GM19372 (cell line): ENCODE measurements around the gene PPT2.
"Not testable (repeated sequence)": the region's sequence is repeated elsewhere in the genome, so short reads cannot be mapped to it uniquely, and the experiment has no call there.

Experiments used
- ATAC-seq: cut with Tn5 transposase; IDR thresholded peaks from one replicate; pipeline ENCODE4 v1.9.1; 2021; ENCODE audit warnings: mild to moderate bottlenecking, low read depth, moderate library complexity; ENCODE audit not compliant: unreplicated experiment

The PPT2 gene

DNA sequence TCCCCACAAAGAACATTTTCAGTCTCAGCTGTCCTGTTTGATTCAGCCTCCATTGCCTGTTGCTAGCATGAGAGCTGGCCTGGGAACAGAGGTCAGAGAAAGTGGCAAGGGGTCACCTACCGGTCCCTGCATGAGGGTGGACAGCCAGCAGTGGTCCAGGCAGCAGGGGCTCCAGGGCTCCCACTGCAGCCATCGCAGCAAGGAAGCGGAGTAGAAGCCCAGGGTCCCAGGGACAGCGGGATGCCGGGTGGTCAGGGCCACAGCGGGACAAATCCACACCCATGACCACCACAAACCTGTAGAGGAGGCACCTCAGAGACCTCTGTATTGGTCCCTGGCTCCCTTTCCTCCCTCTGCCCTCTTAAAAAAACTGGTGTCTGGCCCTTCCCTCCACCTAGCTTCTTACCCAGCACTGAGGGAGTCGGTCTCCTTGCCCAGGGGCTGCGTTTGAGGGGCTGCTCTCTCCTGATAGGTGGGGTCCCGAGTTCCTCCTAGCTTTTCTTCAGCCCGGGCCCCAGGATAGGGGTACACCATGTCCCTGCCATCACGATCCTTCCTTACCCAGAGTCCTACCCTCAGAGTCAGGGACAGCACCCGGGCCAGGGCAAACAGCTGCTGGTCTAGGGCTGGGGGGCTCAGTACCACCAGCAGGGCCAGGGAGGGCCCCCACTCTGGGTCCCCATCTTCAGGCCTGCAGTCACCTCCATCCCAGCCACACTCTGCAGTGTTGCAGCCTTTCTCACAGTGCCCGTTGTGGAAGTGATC is 47.0 kb downstream of the PPT2 start:
- no peak for ATAC-seq

DNA sequence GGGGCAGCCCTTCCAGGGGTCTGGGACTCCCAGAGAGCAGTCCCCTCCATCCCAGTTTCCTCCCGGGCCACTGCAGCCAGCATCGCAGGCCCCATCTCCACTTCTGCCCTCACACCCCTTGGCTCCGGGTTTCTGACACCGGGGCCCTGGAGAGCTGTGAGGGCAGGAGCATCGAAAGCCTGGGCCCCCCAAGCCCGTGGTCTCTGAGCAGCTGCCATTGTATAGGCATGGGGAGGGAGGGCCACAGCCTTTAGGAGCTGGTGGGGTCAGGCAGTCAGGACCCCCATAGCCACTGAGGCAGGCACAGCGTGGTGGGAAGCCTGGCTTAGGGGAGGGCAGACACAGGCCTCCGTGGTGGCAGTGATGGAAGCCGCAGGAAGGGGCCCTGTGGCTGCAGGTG is 48.2 kb downstream of the PPT2 start:
- ATAC-seq, result no peak

DNA sequence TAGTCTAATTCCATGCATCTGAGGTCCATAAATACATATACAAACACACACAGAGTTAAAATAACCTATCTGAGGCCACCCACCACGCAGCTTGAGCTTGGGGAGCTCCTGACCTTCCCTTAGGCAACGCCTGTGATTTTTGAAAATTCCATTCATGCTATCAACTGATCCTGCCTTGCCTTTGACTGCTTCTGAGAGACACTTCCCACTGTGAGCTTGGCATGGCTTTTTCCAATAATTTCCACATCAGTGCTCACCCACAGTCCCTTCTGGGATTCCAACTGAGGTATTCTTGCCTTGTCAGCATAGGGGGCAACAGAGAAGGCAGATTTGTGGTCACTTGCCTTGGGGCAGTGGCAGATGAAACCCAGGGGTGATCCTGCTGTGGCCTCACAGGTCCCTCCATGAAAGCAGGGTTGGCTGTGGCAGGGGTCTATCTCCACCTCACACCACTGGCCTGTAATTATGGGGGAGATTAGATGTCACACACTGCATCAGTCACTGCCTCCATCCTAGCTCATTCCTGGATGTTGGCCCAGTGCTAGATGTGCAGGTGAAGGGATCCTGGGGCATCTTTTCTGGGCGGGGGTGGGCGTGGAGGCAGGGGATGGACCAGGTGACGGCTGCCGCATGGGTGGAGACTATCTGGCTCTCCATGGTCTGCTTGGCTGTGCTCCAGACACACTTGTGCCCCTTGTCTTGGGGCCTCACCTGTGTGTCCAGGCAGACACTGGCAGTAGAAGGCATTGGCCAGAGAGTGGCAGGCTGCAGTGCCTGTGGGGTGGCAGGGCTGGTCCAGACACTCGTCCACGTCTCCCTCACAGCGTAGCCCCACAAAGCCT is 49.7 kb downstream of the PPT2 start:
- no peak for ATAC-seq

DNA sequence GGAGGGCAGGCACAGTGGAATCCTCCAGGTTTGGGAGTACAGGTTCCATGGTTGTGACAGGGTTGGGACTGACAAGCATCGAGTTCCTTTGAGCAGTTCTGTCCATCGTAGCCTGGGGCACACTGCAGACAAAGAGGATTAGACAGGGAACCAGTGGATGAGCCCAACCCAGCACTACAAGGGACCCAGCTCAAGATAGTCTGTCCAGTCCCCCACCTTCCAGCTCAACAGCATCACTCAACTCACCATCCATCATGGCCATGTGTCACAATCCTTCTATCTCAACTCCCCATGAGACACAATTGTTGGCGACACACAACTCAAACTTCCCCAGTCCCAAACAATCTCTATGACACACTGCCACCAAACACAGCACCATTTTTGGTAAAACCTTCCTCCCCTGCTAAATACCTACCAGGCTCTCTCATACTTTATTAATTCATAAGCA is 50.4 kb downstream of the PPT2 start:
- ATAC-seq, result no peak

DNA sequence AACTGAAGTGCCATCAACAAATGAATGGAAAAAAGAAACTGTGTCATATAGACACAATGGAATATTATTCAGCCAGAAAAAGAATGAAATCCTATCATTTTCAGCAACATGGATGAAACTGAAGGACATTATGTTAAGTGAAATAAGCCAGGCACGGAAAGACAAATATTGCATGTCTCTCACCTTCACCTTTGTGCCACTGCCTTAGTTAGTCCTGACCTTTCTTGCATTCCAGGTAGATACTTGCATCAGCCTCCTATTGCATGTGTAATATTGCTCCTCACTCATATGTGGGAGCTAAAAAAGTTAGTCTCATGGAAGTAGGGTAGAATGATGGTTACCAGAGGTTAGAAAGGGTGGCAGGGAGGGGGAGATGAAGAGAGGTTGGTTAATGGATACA is 55.1 kb downstream of the PPT2 start:
- no peak for ATAC-seq

DNA sequence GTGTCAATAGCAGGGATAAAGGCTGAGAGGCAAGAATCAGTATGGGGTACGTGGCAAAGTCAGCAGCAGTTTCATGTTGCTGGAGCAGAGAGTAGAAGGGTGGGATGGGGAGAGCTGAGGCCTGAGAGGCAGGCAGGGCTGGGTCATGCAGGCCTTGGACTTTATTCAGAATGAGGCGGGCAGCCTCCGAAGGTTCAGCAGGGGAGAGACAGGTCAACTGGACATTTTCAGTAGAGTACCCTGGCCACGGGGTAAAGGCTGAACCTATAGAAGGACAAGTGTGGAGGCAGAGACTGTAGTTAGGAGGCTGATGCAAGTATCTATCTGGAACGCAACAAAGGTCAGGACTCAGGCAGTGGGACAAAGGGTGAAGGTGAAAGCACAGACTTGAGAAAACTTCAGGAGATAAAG is 56.3 kb downstream of the PPT2 start:
- no peak for ATAC-seq

DNA sequence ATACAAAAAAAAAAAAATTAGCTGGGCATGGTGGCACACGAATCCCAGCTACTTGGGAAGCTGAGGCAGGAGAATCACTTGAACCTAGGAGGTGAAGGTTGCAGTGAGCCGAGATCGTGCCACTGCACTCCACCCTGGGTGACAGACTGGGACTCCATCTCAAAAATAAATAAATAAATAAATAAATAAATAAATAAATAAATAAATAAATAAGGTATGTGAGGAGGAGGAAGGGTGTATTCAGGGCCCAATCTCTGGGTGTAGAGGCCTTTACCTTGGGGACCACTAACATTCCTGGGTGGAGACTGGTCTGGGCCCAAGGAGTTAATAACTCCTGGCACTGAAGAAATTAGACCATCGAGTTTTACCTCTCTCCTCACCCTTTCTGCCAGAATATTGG is 57.5 kb downstream of the PPT2 start:
- ATAC-seq, result not testable (repeated sequence)

DNA sequence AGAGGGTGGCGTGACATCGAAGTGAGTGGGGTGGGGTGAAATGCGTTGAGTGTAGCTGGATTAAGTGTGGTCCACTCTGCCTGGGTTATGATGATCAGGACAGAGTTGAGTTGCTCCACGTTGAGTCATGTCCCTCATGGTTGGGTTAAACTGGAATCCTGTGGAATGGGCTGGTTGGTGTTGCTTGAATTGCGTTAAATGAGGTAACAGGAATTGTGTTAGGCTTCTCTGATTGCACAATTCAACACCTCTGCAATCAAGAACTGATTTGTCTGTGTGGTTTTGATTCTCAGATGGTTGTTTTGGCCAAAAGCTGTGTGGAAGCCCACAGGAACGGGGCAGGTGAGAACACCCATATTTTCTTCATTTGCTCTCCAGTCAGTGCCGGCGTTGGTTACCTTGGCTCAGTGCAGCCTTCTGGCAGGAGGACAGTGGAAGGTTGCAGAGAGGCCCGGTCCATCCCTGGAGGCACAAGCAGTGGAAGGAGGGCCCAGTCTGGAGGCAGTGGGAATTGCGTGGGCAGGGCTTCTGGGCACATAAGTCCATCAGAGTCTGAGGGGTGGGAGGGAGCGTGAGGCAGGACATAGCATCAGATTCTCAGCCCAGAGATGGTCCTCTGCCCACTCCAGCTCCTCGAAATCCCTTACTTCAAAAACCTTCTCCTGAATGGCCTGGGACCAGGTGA is 58.3 kb downstream of the PPT2 start:
- ATAC-seq, result no peak
